OCI-LY3 (cell line): ENCODE measurements around the gene NCOA1.

Experiments
- H2AFZ ChIP-seq: fragments of 200-600, 300-600 bp; shearing (Covaris generic); 2 replicates; pipeline ENCODE4 v1.6.0; 2014; ENCODE audit warnings: antibody characterized with exemption, low read depth, low read length
- H3K27ac ChIP-seq: fragments of 200-600, 300-600 bp; sonication (generic); 2 replicates; pipeline ENCODE4 v1.5.1; 2014; ENCODE audit warnings: mild to moderate bottlenecking, low read length, moderate library complexity, mixed read lengths
- H3K27me3 ChIP-seq: fragments of 200-600, 300-600 bp; sonication (generic); 2 replicates; pipeline ENCODE4 v1.6.1; 2014; ENCODE audit warnings: low read depth, low read length, mixed read lengths
- H3K36me3 ChIP-seq: fragments of 200-600, 300-600 bp; sonication (generic); replicated peaks from 2 replicates; pipeline ENCODE3; 2014; ENCODE audit warnings: low read depth, low read length, mixed read lengths
- H3K4me1 ChIP-seq: fragments of 300-600, 200-600 bp; sonication (generic); 2 replicates; pipeline ENCODE4 v1.6.1; 2014; ENCODE audit warnings: low read length, mixed read lengths
- H3K4me2 ChIP-seq: fragments of 200-600, 300-600 bp; sonication (generic); 2 replicates; pipeline ENCODE4 v1.6.1; 2014; ENCODE audit warnings: low read length, mixed read lengths
- H3K4me3 ChIP-seq: fragments of 300-600, 200-600 bp; sonication (generic); 2 replicates; pipeline ENCODE4 v1.5.1; 2014; ENCODE audit warnings: antibody characterized with exemption, mild to moderate bottlenecking, low read length, moderate library complexity
- H3K79me2 ChIP-seq: fragments of 300-600, 200-600 bp; shearing (Covaris generic); 2 replicates; pipeline ENCODE4 v1.6.1; 2014; ENCODE audit warnings: mild to moderate bottlenecking, low read length, mixed read lengths
- H3K9ac ChIP-seq: fragments of 300-600, 200-600 bp; shearing (Covaris generic); 2 replicates; pipeline ENCODE4 v1.6.0; 2014; ENCODE audit warnings: mild to moderate bottlenecking, low read length, moderate library complexity
- H3K9me3 ChIP-seq: fragments of 200-600, 300-600 bp; shearing (Covaris generic); 2 replicates; pipeline ENCODE4 v1.6.1; 2014; ENCODE audit warnings: low read length, mixed read lengths; ENCODE audit not compliant: insufficient read depth
- H4K20me1 ChIP-seq: fragments of 200-600, 300-600 bp; sonication (generic); 2 replicates; pipeline ENCODE4 v1.6.1; 2016; ENCODE audit warnings: low read length, mixed read lengths; ENCODE audit not compliant: insufficient read depth
- EZH2phosphoT487 ChIP-seq: fragments of 200-600 bp; shearing (Covaris generic); IDR thresholded peaks from 2 replicates; pipeline ENCODE4 v1.6.1; 2018; ENCODE audit warnings: antibody characterized with exemption, mixed run types, low read depth
- TF ChIP-seq, protein P1 (sequence below): fragments of 200-600, 300-600 bp; sonication (generic); IDR thresholded peaks from 2 replicates; pipeline ENCODE4 v1.5.1; 2014; ENCODE audit warnings: antibody characterized with exemption, low read length, low read depth

NCOA1 gene

DNA sequence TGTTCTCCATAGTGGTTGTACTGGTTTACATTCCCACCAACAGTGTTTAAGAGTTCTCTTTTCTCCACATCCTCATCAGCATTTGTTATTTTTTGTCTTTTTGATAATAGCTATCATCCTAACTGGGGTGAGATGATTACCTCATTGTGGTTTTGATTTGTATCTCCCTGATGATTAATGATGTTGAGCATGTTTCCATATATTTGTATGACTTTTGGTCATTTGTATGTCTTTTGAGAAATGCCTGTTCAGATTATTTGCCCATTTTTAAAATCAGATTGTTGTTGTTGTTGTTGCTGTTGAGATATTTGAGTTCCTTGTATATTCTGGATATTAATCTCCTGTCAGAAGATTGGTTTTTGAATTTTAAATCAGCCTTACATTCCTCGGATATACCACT, 147.5 kb downstream of the NCOA1 start:
- no peaks in the 10 kb centered on the region for H3K79me2 ChIP-seq
- no peak overlapping the region for H3K4me2 ChIP-seq
- no peak overlapping the region for H3K4me3 ChIP-seq
- TF ChIP-seq, protein P1, sequence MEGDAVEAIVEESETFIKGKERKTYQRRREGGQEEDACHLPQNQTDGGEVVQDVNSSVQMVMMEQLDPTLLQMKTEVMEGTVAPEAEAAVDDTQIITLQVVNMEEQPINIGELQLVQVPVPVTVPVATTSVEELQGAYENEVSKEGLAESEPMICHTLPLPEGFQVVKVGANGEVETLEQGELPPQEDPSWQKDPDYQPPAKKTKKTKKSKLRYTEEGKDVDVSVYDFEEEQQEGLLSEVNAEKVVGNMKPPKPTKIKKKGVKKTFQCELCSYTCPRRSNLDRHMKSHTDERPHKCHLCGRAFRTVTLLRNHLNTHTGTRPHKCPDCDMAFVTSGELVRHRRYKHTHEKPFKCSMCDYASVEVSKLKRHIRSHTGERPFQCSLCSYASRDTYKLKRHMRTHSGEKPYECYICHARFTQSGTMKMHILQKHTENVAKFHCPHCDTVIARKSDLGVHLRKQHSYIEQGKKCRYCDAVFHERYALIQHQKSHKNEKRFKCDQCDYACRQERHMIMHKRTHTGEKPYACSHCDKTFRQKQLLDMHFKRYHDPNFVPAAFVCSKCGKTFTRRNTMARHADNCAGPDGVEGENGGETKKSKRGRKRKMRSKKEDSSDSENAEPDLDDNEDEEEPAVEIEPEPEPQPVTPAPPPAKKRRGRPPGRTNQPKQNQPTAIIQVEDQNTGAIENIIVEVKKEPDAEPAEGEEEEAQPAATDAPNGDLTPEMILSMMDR: no peak
- TF ChIP-seq EZH2phosphoT487: no peak
- no peaks in the 10 kb centered on the region for H3K27me3 ChIP-seq
- H3K27ac ChIP-seq: no peak overlapping the region
- H3K9me3 ChIP-seq: no peaks in the 10 kb centered on the region
- H3K36me3 ChIP-seq: no peaks in the 10 kb centered on the region
- H3K9ac ChIP-seq: no peak overlapping the region
- peaks cover 7% of the 10 kb centered on the region; the same call in 1 of the 2 replicates for H3K4me1 ChIP-seq
- H4K20me1 ChIP-seq: no peaks in the 10 kb centered on the region
- H2AFZ ChIP-seq: no peak overlapping the region

DNA sequence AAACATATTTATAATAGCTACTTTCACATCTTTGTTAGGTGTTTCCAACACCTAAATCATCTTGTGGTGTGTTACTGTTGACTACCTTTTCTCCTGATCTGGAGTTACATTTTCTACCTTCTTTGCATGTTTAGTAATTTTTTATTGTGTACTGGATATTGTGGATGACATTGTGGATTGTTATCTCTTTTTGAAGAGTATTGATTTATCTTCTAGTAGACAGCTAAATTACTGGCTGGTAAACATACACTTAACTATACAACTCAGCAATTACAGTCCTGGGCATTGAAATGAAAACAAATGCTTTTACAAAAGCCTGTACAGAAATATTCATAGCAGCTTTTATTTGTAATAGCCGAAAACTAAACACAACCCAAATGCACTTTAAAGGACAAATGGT, 151.3 kb downstream of the NCOA1 start:
- Histone ChIP-seq H3K9me3 (no peaks in the 10 kb centered on the region), H3K79me2 (no peaks in the 10 kb centered on the region), H3K27ac (no peak overlapping the region), H3K4me2 (no peak overlapping the region), H2AFZ (no peak overlapping the region), H3K27me3 (no peaks in the 10 kb centered on the region), H3K4me3 (no peak overlapping the region), H4K20me1 (no peaks in the 10 kb centered on the region), H3K4me1 (peaks cover 7% of the 10 kb centered on the region; the same call in 1 of the 2 replicates), H3K9ac (no peak overlapping the region), H3K36me3 (no peaks in the 10 kb centered on the region)
- TF ChIP-seq, protein P1: no peak
- TF ChIP-seq EZH2phosphoT487: no peak

DNA sequence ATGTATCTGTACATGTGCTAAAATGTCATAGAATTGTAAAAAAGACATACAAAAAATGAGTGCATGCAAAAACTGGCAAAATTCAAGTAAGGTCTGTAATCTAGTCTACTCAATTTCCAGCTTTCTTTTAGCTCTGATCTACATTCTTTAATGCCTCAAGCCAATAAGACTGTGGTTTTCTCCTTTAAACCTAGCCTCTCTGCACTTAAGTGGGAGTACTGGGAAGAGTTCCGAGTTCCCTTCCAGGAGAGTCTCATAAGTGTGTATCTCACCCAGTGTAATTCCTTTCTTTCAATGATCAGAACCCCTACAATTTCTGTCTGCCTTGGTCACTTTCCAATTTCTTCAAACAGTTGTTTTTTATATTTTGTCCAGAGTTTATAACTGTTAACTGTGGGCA, 152.0 kb downstream of the NCOA1 start:
- Histone ChIP-seq H3K9ac (no peak overlapping the region), H3K9me3 (no peaks in the 10 kb centered on the region), H3K36me3 (no peaks in the 10 kb centered on the region), H2AFZ (no peak overlapping the region), H3K79me2 (no peaks in the 10 kb centered on the region), H4K20me1 (no peaks in the 10 kb centered on the region), H3K4me1 (peaks cover 7% of the 10 kb centered on the region; the same call in 1 of the 2 replicates), H3K27ac (no peak overlapping the region), H3K4me3 (no peak overlapping the region), H3K4me2 (no peak overlapping the region), H3K27me3 (no peaks in the 10 kb centered on the region)
- TF ChIP-seq EZH2phosphoT487: no peak
- TF ChIP-seq, protein P1: no peak

DNA sequence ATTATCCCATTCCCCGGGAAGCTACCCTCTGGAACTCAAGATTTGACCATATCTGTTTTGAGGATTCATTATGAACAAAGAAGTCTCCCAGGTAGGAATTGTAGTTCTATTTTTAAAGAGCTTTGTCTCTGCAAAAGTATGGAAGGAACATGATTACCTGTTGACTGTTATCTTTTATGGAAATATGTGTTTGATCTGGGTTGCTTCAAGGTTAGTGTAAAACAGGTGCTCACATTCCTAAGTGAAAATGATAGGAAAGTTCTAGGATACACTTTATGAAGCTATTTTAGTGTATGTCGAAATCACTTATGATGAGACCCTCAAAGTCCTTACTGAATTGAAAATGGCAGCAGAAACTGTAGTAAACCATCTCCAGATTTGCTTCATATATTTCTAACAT, 153.0 kb downstream of the NCOA1 start:
- no peaks in the 10 kb centered on the region for H3K79me2 ChIP-seq
- peaks cover 7% of the 10 kb centered on the region; the same call in 1 of the 2 replicates for H3K4me1 ChIP-seq
- TF ChIP-seq, protein P1: no peak
- TF ChIP-seq EZH2phosphoT487: no peak
- no peaks in the 10 kb centered on the region for H3K36me3 ChIP-seq
- no peaks in the 10 kb centered on the region for H4K20me1 ChIP-seq
- no peak overlapping the region for H3K27ac ChIP-seq
- no peak overlapping the region for H3K9ac ChIP-seq
- H2AFZ ChIP-seq: no peak overlapping the region
- H3K4me3 ChIP-seq: no peak overlapping the region
- no peaks in the 10 kb centered on the region for H3K27me3 ChIP-seq
- H3K9me3 ChIP-seq: no peaks in the 10 kb centered on the region
- no peak overlapping the region for H3K4me2 ChIP-seq
